GM21786 (cell line): ENCODE data around the gene MYOM1.

Experiments
- ATAC-seq: cut with Tn5 transposase; IDR thresholded peaks from one replicate; pipeline ENCODE4 v1.9.1; 2021; ENCODE audit not compliant: unreplicated experiment

MYOM1 gene

GRCh38 chr18:3190610-3191009 lies 29.2 kb downstream of the MYOM1 start:
- no peak for ATAC-seq

- no peak for ATAC-seq
Measured at GRCh38 chr18:3189884-3190283, 29.9 kb downstream of the MYOM1 start.

DNA sequence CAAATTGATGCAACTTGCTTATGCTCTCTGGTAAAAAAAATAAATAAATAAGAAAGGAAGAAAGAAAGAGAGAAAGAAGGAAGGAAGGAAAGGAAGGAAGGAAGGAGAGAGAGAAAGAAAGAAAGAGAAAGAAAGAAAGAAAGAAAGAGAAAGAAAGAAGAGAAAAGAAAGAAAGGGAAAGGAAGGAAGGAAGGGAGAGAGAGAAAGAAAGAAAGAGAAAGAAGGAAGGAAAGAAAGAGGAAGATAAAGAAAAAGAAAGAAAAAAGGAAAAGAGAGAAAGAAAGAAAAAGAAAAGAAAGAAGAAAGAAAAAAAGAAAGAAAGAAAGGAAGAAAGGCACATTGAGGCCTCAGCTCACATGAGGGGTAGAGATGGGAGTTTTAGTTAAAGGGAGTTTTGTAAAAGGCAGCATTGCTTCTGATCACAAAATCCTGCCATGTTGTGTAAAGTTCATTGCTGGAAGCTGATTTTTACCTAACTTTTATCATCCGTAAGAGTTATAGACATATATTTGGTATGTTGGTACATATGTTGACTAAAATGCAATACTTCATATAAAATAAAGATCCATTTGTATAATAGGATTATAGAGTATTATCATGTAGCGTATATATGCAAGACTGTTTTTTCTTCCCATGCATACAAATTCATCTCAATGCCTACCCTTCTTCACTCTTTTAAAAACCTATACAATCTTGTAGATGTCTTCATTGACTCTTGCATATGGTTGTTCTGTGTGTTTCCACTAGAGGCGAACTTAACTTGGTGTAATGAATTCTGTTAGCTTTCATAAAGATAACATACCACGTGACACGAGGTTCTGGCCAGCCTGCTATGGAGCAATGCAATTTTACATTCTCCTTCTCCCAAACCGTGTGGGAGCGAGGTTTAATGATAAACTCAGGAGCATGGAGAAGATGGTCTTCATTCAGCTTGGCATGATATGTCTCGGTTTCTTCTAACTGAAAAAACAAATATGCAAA lies 32.8 kb downstream of the MYOM1 start:
- ATAC-seq: no peak

DNA sequence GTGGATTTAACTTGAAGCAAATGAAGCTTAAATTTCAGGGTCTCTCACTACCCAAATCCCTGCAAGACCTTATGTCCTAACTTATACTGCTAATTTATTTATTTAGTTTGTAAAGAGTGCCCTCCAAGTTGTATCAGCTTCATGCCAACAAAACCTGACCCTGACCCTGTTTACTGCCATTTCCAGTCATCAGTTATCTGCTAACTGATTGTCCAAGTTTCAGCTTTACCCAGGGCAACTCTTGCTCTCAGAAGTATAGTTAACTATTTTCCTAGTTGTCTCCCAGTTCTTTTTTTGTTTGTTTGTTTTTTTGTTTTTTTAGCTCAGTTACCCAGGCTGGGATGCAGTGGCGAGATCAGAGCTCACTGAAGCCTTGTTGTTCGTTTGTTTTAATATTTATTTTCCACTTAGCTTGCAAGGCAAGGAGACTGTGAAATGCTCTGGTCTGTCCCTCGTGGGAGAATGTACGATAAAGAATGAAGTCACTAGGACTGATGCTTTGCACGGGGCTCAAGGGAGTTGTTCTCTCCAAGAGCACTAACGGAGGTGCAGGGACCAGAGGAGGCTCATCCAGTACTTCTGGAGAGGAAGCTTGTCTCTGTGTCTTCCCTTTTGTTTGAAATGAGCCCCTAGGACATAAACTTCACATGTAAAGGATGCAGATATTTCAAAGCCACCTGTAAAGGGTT lies 35.3 kb downstream of the MYOM1 start:
- no peak for ATAC-seq

GRCh38 chr18:3183103-3183717 lies 36.6 kb downstream of the MYOM1 start:
- ATAC-seq: no peak

DNA sequence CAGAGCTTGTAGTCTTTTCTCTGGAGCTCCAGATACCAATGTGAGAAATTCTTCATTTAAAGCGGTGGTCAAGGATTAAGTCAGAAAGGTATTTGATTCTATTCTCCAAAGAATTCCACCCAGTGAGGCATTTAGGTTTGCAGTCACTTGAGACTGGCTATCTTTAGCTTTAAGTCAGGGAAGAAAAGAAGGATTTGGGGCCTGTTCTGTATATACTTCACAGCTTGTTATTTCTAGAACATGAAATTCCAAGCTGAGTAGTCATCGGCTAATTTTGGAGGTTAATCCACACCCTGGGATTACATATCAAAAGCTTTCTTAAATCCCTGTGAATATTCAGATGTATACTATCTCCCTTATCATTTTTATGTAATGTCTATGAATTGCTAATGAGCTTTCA lies 39.4 kb downstream of the MYOM1 start:
- ATAC-seq: no peak

DNA sequence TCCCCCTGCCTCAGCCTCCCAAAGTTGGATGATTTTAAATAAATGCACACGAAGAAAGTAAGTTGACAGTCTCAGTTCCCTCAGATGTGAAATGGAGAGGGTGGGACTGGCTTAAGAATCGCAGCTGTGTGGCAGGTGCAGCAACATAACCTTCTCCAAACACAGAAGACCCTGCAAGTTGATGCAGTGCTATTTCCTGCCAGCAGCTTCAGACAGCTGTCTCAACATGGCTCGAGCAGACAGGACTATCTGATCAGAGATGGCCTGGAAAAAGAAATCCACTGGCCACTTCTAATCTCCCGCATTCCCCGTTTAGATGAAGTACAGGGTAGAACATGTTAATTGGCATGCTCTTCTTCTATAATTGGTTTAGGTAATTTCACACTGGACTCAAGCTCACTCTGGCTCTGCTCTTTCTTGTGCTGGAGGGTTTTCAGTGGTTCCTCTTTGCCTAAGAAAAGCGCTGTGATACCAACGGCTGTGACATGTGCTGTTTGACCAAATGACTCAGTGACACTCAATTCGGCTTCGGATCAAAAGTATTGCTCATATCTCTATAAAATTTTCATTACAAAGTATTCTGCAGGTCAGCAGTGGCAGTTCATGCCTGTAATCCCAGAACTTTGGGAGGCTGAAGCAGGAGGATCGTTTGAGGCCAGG lies 40.2 kb downstream of the MYOM1 start:
- peak; percentile 38 for ATAC-seq

GRCh38 chr18:3177902-3178687 lies 41.7 kb downstream of the MYOM1 start:
- peak; percentile 83 for ATAC-seq

GRCh38 chr18:3175195-3175758 lies 44.5 kb downstream of the MYOM1 start:
- no peak for ATAC-seq

DNA sequence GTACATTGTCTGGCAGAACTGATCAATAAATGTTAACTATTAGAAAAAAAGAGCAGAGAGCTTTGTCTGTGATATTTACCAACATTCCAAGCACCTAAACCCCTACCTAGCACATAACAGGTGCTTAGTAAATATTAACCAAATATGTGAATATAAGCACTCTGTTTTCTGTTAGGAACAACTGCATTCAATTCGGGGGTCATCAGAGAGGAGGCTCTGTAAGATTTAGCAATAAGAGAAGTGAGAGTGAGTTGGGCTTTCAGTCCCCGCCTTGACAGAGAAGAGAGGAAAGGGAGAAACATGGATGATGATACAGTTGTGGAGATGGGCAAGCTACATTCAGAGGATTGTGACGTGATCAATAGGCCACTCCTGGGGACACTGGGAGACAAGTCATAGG lies 47.7 kb downstream of the MYOM1 start:
- peak; percentile 53 for ATAC-seq

DNA sequence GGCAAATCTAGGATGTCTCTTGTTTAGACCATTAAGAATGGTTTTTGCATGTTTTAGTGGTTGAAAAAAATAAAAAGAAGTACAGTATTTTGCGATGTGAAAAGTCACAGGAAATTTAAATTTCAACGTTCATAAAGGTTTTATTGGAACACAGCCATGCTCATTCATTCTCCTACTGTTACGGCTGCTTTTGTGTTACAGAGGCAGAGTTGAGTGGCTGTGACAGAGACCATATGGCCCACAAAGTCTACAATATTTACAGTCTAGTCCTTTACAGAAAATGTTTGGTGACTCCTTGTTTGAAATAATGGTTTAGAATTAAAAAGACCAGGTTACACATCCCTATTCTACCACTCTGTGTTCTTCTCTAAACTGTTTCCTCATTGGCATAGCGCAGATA lies 48.1 kb downstream of the MYOM1 start:
- ATAC-seq: no peak

DNA sequence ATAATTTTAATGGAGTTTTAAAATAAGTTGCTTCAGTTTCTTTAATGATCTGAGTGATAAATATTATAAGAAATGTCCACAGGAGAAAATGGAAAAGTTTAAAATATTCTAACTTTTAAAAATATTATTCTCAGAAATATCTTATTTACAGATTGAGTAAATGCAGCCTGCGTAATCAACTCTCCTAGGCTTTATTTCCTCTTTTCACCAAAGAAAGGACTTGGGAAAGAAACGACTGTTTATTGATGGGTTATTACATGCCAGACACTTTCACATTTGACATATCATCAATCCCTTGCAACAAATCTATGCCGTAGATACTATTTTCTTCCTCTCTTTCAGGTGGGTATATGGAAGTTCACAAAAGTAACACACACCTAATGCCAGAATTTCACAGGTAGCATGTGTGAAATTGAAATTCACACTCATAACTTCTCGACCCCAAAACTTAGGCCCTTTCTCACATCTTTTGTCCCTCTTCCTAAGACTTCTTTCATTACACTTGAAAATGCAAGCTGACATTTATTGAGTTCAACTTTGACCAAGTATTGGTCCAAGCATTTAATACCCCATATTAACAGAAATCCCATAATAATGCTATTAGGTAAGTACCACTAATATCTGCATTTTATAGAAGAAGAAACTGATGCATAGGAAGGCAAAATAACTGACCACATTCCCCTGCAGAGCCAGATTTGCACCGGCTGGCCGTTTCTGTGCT lies 49.2 kb downstream of the MYOM1 start:
- no peak for ATAC-seq

DNA sequence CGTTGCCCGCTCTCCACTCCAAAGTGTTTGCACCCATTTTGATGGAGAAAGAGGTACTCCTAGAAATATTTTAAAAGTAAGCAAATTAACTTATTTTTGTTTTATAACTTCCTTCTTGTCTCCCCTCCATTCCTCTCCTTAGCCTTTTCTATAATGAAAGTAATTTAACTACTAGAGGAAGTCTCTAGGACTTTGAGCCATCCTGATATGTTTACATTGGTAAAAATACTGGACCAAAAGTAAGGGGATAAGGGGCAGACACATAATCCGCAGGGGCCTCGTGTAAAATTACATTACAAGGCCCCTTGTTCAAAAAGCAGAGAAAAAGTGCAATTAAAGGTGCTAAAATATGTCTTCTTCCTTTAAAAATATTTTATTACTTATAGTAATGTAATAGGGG lies 55.4 kb downstream of the MYOM1 start:
- no peak for ATAC-seq

GRCh38 chr18:3163968-3164367 lies 55.8 kb downstream of the MYOM1 start:
- no peak for ATAC-seq

DNA sequence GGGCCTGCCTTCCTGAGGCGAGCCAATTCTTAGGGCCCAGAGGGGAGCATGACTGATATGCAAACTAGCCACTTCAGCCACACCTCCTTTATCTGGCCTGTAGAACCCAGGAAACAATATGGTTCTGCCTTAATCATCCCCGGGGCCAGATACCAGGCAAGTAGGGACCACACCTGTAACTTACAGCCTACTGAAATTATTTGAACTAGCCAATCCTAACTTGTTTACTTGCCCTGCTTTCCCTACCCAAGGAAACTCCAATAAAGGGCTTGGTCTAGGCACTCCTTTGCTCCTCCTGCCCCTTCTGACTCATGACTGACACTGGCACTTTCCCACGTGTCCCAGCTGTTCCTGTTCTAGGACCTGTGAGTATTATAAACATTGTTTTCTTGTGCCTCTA lies 57.6 kb downstream of the MYOM1 start:
- no peak for ATAC-seq

DNA sequence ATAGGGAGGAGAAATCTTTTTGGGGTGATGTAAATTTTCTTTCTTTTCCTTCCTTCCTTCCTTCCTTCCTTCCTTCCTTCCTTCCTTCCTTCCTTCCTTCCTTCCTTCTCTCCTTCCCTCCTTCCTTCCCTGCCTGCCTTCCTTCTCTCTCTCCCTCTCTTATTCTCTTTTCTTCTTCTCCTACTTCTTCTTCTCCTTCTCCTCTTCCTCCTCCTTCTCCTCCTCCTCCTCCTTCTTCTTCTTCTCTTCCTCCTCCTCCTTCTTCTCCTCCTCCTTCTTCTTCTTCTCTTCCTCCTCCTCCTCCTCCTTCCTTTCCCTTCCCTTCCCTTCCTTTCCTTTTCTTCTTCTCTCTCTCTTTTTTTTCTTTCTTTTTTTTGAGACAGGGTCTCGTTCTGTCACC lies 59.9 kb downstream of the MYOM1 start:
- no peak for ATAC-seq

GRCh38 chr18:3157606-3158005 lies 62.2 kb downstream of the MYOM1 start:
- ATAC-seq: no peak

DNA sequence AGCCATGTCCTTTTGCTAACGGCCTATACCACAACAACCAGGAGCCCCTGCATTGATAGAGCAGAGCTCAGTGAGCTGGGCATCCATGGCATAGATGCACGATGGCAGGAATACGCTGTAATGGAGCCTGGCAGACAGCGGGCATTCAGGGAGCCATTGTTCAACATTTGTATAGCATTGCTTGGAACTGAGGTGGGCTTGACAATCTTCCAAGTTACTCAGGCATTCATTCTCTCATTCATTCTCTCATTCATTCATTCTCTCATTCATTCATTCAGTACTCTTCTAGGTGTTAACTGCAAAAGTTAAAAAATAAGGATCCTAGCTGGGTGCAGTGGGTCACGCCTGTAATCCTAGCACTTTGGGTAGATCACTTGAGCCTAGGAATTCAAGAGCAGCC lies 62.7 kb downstream of the MYOM1 start:
- no peak for ATAC-seq

- no peak for ATAC-seq
Measured at GRCh38 chr18:3156325-3156640, 63.5 kb downstream of the MYOM1 start.

GRCh38 chr18:3154214-3154613 lies 65.6 kb downstream of the MYOM1 start:
- no peak for ATAC-seq
